Kidney (tissue), 14 donors: Measurements from ENCODE around the gene CCPG1. TPM values are rescaled to one million over a fixed set of nuclear protein-coding genes. Genes with fewer than 3 reads are reported as not detected.

Experiments used
- DNase-seq, 5 donors: peaks; one replicate each; pipeline ENCODE4 v3.0.0-alpha.2; 2013 to 2020
- FAIRE-seq: peaks from 2 replicates; lab custom pipeline; 2012; peaks lifted over from hg19 to GRCh38; lab: Jason Lieb, UNC
- H3K27ac ChIP-seq, 2 donors: one replicate each; pipeline ENCODE4 v1.7.0; 2013; ENCODE audit warnings: low read depth in 2 of 2, low read length in 2 of 2, inconsistent platforms in 1 of 2
- H3K27me3 ChIP-seq: one replicate; pipeline ENCODE4 v1.7.1; 2013; ENCODE audit warnings: low read length, inconsistent platforms; ENCODE audit not compliant: control insufficient read depth, insufficient read depth
- H3K36me3 ChIP-seq, 3 donors: one replicate each; pipeline versions ENCODE4 v1.7.0 to v1.7.1; 2013; ENCODE audit warnings: low read length in 3 of 3, control low read depth in 1 of 3, inconsistent platforms in 1 of 3; ENCODE audit not compliant: insufficient read depth in 3 of 3, control insufficient read depth in 2 of 3
- H3K4me1 ChIP-seq, 3 donors: one replicate each; pipeline versions ENCODE4 v1.7.0 to v1.7.1; 2013; ENCODE audit warnings: low read length in 3 of 3, inconsistent platforms in 1 of 3, low read depth in 1 of 3; ENCODE audit not compliant: control insufficient read depth in 2 of 3, insufficient read depth in 2 of 3
- H3K4me3 ChIP-seq, 3 donors: one replicate each; pipeline versions ENCODE4 v1.7.0 to v1.8.1; 2013; ENCODE audit warnings: low read length in 3 of 3, control low read depth in 1 of 3, inconsistent platforms in 1 of 3
- H3K9ac ChIP-seq, 3 donors: one replicate each; pipeline versions ENCODE4 v1.7.0 to v1.7.1; 2013; ENCODE audit warnings: low read length in 3 of 3, control low read depth in 1 of 3, inconsistent platforms in 1 of 3
- H3K9me3 ChIP-seq, 3 donors: one replicate each; pipeline versions ENCODE4 v1.7.0 to v1.7.1; 2013; ENCODE audit warnings: low read length in 3 of 3, control low read depth in 1 of 3, inconsistent platforms in 1 of 3; ENCODE audit not compliant: control insufficient read depth in 2 of 3, insufficient read depth in 1 of 3
- intact Hi-C: fragments of 100-400 bp; cut with DNase I; formaldehyde crosslinking; loops from one replicate; pipeline ENCODE4 v1.11.1; 2022
- polyA plus RNA-seq: library from polyadenylated mRNA; stranded (reverse); fragments of 350-450 nt; fragmentation: Illumina TruSeq; extraction: RNeasy Lipid Tissue Mini Kit (QIAGEN cat#74804); gene quantifications from one replicate; pipeline ENCODE4 v1.2.3, GENCODE V29; 2014; ENCODE audit warnings: low read depth, low replicate concordance; ENCODE audit not compliant: insufficient read depth
- total RNA-seq: library from RNA; stranded (reverse); fragmentation: NEBNext Ultra II Directional; extraction: Animal tissue kit (Norgen Biotek cat#: 25700); gene quantifications from one replicate; pipeline ENCODE4 v1.2.1, GENCODE V29; 2021
- TF ChIP-seq, protein P1 (sequence below): IDR thresholded peaks from 3 replicates; pipeline ENCODE4 v1.5.1; 2012; ENCODE audit warnings: mild to moderate bottlenecking, moderate library complexity, borderline replicate concordance; ENCODE audit not compliant: insufficient read depth; ENCODE audit errors: extremely low read depth
- donor health status: control.
- donor health status: control.
- donor health status: control.
- donor health status: control.
- donor health status: control.
- donor health status: DM: yes; HTN: yes; CAD: no.
- donor health status: Normal renal cell carcinoma (clear cell type).

CCPG1 gene
- total and polyA plus RNA-seq, 2 donors from 2014 or later: 44.4 to 93.8 TPM

DNA sequence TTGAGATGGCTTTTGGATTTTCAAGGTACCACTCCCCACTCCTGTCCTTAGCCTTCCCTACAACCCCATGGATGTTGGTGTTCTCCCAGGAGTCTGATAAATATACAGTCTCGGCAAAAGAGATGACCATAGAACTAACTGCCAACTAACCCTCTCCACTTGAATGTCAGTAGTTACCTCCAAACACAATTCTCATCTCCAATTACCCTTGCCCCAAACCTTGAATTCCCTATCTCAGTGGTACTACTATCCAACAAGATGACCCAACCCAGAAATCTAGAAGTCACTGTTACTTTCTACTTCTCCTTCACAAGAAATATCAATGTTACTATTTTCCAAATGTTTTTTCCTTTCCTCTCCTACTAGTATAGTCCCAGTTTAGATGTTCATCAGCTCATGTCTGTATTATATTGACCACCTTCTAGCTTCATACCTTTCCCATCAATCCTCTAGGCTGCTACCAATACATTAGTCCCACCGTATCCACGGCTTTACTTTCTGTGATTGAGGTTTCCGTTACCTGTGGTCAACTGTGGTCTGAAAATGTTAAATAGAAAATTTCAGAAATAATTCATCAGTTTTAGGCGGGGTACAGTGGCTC lies 51.1 kb downstream of the CCPG1 start:
- Histone ChIP-seq H3K27ac (no peak overlapping the region), H3K27me3 (no peaks in the 10 kb centered on the region), H3K36me3 (peaks cover 0 to 4% (median 0%) of the 10 kb centered on the region in 3 donors), H3K4me1 (no peaks in the 10 kb centered on the region), H3K9ac (no peak overlapping the region), H3K4me3 (no peak overlapping the region), H3K9me3 (no peaks in the 10 kb centered on the region)
- DNase-seq: no peak
- FAIRE-seq: no peak
- TF ChIP-seq, protein P1, sequence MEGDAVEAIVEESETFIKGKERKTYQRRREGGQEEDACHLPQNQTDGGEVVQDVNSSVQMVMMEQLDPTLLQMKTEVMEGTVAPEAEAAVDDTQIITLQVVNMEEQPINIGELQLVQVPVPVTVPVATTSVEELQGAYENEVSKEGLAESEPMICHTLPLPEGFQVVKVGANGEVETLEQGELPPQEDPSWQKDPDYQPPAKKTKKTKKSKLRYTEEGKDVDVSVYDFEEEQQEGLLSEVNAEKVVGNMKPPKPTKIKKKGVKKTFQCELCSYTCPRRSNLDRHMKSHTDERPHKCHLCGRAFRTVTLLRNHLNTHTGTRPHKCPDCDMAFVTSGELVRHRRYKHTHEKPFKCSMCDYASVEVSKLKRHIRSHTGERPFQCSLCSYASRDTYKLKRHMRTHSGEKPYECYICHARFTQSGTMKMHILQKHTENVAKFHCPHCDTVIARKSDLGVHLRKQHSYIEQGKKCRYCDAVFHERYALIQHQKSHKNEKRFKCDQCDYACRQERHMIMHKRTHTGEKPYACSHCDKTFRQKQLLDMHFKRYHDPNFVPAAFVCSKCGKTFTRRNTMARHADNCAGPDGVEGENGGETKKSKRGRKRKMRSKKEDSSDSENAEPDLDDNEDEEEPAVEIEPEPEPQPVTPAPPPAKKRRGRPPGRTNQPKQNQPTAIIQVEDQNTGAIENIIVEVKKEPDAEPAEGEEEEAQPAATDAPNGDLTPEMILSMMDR: no peak
- intact Hi-C loops: no loop called here

DNA sequence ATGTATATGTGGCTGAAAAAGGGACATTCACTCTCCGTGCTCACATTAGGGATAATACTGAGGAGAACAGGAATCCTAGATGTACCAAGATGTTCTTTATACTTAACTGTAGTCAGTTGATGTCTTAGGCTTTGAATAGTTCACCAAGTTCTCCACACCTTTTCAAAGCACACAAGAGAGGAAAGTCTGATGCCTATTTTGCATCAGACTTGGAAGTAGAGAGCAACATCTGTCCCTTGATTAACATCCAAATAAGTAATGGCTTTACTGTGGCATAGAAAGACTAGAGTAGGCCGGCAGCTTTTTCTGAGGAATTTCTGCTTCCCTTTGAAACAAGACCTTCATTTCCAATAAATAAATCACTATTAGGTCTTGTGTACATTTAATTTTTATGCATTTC lies 55.1 kb downstream of the CCPG1 start:
- Histone ChIP-seq H3K4me3 (no peak overlapping the region), H3K9ac (no peak overlapping the region), H3K9me3 (no peaks in the 10 kb centered on the region), H3K27ac (no peak overlapping the region), H3K27me3 (no peaks in the 10 kb centered on the region), H3K4me1 (no peaks in the 10 kb centered on the region), H3K36me3 (no peaks in the 10 kb centered on the region)
- intact Hi-C loops: no loop called here
- TF ChIP-seq, protein P1: no peak
- DNase-seq: no peak
- FAIRE-seq: no peak

DNA sequence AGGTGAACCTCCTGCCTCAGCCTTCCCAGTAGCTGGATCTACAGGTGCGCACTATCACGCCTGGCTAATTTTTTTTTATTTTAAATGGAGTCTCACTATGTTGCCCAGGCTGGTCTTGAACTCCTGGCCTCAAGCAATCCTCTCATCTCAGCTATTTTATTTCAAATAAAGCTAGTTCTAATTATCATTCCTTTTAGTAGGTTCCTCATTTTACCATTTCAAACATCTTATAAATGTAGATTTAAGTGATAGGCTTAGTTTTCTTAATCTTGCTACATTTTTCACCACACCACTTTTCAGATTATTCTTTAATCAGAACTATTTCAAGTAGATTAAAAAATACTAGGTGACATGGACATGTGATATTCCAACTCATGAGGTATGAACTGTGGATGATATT lies 58.9 kb downstream of the CCPG1 start:
- peaks cover 0 to 1% (median under 1%) of the 10 kb centered on the region in 3 donors for H3K4me1 ChIP-seq
- H3K4me3 ChIP-seq: no peak overlapping the region
- H3K9me3 ChIP-seq: no peaks in the 10 kb centered on the region
- TF ChIP-seq, protein P1: no peak
- no peaks in the 10 kb centered on the region for H3K27me3 ChIP-seq
- H3K36me3 ChIP-seq: peaks cover 0 to 4% (median 0%) of the 10 kb centered on the region in 3 donors
- no peak overlapping the region for H3K9ac ChIP-seq
- no peak overlapping the region for H3K27ac ChIP-seq
- DNase-seq (no peak), FAIRE-seq (no peak)
- intact Hi-C loops: no loop called here
